ENCODE data around the gene UMOD. TPM values are rescaled to one million over a fixed set of nuclear protein-coding genes. Genes with fewer than 3 reads are reported as not detected.
A peak's percentile ranks its signal among the peaks of the same experiment; 100 is the strongest.

Gene UMOD
- polyA plus RNA-seq, 3 donors = not detected

DNA sequence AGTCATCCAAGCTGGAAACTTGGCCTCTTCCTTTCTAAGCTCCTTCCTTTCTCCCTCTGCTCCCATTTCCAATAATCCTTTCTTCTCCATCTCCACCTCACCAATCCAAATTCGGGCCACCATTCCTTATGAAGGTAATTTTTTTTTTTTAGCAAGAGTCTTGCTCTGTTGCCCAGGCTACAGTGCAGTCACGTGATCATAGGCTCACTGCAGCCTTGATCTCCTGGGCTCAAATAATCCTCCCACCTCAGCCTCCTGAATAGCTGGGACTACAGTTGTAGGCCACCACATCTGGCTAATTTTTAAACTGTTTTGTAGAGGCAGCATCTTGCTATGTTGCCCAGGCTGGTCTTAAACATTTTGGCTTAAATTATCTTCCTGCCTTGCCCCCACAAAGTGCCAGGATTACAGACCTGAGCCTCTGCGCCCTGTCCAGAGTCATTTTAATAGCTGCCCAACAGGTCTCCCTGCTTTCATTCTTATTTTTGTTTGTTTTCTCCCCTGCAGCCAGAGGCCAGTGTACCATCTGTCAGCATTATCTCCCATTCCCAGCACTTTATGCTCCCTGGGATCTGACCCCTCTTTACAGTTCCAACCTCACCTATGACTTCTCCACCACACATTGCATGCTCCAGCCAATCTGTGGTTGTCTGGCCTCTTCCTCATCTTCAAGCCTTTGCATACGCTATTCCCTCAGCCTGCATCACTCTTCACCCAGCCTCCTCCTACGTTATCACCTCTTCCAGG, 22.9 kb downstream of the UMOD start:
- no peaks in the 10 kb centered on the region for H3K27me3 ChIP-seq (ENCODE audit: control insufficient read depth in 2 of 2, insufficient read depth in 2 of 2, low read length in 2 of 2)
- H3K4me1 ChIP-seq (ENCODE audit: control insufficient read depth in 1 of 2, insufficient read depth in 2 of 2, low read length in 2 of 2) = no peaks in the 10 kb centered on the region
- Mint-ChIP-seq H3K27ac (no peak overlapping the region), H3K4me1 (no peaks in the 10 kb centered on the region), H3K27me3 (ENCODE audit: low read depth in 3 of 3) (peaks cover 0 to 6% (median 3%) of the 10 kb centered on the region in 3 donors), H3K36me3 (no peaks in the 10 kb centered on the region), H3K4me3 (no peak overlapping the region), H3K9me3 (peaks cover 0 to 5% (median 0%) of the 10 kb centered on the region in 7 donors)
- no peak for TF ChIP-seq CTCF (IDR thresholded peaks at IDR 0.05)
- no peaks in the 10 kb centered on the region for H3K79me2 ChIP-seq (ENCODE audit: insufficient read depth, low read length)
- DNase-seq = no peak
- H3K9ac ChIP-seq (ENCODE audit: insufficient read depth, low read length, poor library complexity, severe bottlenecking) = no peak overlapping the region
- H3K4me2 ChIP-seq (replicated peaks; ENCODE audit: extremely low read depth, low read length, poor library complexity, severe bottlenecking) = no peak overlapping the region
- 86% methylated on average over 2 of the region's 5 CpGs for WGBS (ENCODE audit: insufficient coverage)
- no peak overlapping the region for H2AFZ ChIP-seq (ENCODE audit: insufficient read depth, low read depth, low read length, poor library complexity, severe bottlenecking)
- no peaks in the 10 kb centered on the region for H3K36me3 ChIP-seq (replicated peaks in 1 of 2; ENCODE audit: control insufficient read depth in 1 of 2, insufficient read depth in 2 of 2, low read length in 2 of 2)
- H4K20me1 ChIP-seq (ENCODE audit: insufficient read depth, low read length) = no peaks in the 10 kb centered on the region
- intact Hi-C loops (cut with micrococcal nuclease) = no loop called here
- no peaks in the 10 kb centered on the region for H3K9me3 ChIP-seq (replicated peaks in 1 of 2; ENCODE audit: control insufficient read depth in 1 of 2, insufficient read depth in 1 of 2, low read length in 2 of 2)
- no peak overlapping the region for H3K4me3 ChIP-seq (replicated peaks in 1 of 3; ENCODE audit: low read depth in 2 of 3, low read length in 3 of 3)
- H3K27ac ChIP-seq (ENCODE audit: low read depth in 1 of 2, low read length in 2 of 2) = no peak overlapping the region

DNA sequence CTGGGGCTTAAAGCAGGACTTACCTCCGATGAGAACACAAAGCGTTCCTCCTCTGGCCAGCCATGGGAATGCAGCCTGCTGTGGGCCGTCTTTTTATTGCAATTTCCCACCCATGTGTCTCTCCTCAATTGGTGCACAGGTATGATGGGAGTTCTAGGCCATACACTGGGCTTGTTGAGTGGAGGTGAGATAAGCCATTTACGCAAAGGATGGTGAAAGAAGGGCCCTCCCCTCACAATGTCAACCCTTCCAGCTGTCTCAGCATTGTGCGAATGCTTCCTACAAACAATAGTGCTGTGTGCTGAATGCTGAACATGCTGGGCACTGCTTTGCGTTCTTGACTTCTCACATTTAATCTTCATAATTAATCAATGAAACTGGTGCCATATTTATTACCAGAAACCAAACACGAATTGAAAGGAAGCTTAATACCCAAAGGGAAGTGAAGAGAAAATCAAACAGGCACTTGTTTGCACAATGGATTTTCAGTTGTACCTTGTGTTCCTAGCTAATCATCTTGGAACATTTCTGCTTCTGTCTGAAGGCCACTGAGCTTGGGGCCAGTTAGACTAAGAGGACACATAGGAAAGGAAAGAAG, 25.0 kb downstream of the UMOD start, which contains the start of gene GP2:
Gene GP2 (minus strand): TSS at position 70 of the 598 bp plus-strand sequence. CDS start 1,082 bp downstream, outside the sequence.
- WGBS (ENCODE audit: insufficient coverage) = 87% methylated on average over 4 of the region's 7 CpGs
- H2AFZ ChIP-seq (ENCODE audit: insufficient read depth, low read depth, low read length, poor library complexity, severe bottlenecking) = no peak within 1 kb of the TSS

More for the DNA sequence above, 25.0 kb downstream of the UMOD start, which contains the start of gene GP2:
- H3K9ac ChIP-seq (ENCODE audit: insufficient read depth, low read length, poor library complexity, severe bottlenecking) = no peak within 1 kb of the TSS
- Mint-ChIP-seq H3K4me1 (no peaks in the 10 kb centered on the region), H3K36me3 (no peaks in the 10 kb centered on the region), H3K9me3 (peaks cover 0 to 5% (median 0%) of the 10 kb centered on the region in 7 donors), H3K4me3 (no peak within 1 kb of the TSS), H3K27me3 (ENCODE audit: low read depth in 3 of 3) (peaks cover 0 to 6% (median 3%) of the 10 kb centered on the region in 3 donors), H3K27ac (peak within 1 kb of the TSS in 1 of 7 donors; percentile 6)
- H4K20me1 ChIP-seq (ENCODE audit: insufficient read depth, low read length) = no peaks in the 10 kb centered on the region
- no peak within 1 kb of the TSS for H3K4me3 ChIP-seq (replicated peaks in 1 of 3; ENCODE audit: low read depth in 2 of 3, low read length in 3 of 3)
- no peak for DNase-seq
- H3K9me3 ChIP-seq (replicated peaks in 1 of 2; ENCODE audit: control insufficient read depth in 1 of 2, insufficient read depth in 1 of 2, low read length in 2 of 2) = no peaks in the 10 kb centered on the region
- H3K4me1 ChIP-seq (ENCODE audit: control insufficient read depth in 1 of 2, insufficient read depth in 2 of 2, low read length in 2 of 2) = no peaks in the 10 kb centered on the region
- no peaks in the 10 kb centered on the region for H3K36me3 ChIP-seq (replicated peaks in 1 of 2; ENCODE audit: control insufficient read depth in 1 of 2, insufficient read depth in 2 of 2, low read length in 2 of 2)
- H3K4me2 ChIP-seq (replicated peaks; ENCODE audit: extremely low read depth, low read length, poor library complexity, severe bottlenecking) = no peak within 1 kb of the TSS
- intact Hi-C loops (cut with micrococcal nuclease) = no loop called here
- H3K27me3 ChIP-seq (ENCODE audit: control insufficient read depth in 2 of 2, insufficient read depth in 2 of 2, low read length in 2 of 2) = no peaks in the 10 kb centered on the region
- H3K79me2 ChIP-seq (ENCODE audit: insufficient read depth, low read length) = no peaks in the 10 kb centered on the region
- H3K27ac ChIP-seq (ENCODE audit: low read depth in 1 of 2, low read length in 2 of 2) = no peak within 1 kb of the TSS
- no peak for TF ChIP-seq CTCF (IDR thresholded peaks at IDR 0.05)
